GM21447 (cell line): ENCODE measurements around the gene C1orf167.

Experiments
- ATAC-seq: cut with Tn5 transposase; IDR thresholded peaks from one replicate; pipeline ENCODE4 v1.9.1; 2021; ENCODE audit not compliant: unreplicated experiment

The C1orf167 gene

DNA sequence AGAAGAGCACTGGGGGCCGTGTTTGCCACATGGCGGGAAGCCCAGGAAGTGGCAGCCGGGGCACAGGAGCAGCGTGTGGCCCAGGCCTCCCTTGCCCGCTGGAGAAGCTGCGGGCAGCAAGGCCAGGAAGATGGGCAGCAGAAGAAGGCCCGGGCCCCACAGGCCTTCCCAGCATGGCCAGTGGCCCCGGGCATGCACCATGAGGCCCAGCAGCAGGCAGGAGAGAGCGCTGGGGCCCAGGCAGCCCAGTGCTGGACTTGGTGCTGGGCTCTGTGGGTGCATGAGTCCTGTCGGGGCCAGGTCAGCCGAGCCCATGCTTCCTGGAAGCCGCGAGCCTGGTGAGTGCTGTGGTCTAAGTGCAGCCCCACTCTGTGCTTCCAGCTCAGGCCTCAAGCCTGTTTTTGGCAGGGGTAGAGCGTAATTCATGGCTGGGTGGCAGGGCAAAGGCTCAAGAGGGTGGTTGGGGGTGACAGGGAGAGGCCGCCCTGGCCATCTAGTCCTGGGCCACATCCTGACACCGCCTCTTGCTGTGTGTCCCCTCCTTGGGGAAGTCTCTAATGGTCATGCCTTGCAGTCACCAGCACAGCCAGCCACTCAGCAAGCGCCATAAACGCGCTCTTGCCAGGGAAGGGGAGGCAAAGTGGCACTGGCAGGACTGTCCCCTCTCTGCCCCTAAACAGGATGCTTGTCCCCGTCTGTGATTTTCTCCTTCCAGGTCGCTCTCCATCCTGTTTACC, 22.4 kb downstream of the C1orf167 start:
- ATAC-seq = no peak

DNA sequence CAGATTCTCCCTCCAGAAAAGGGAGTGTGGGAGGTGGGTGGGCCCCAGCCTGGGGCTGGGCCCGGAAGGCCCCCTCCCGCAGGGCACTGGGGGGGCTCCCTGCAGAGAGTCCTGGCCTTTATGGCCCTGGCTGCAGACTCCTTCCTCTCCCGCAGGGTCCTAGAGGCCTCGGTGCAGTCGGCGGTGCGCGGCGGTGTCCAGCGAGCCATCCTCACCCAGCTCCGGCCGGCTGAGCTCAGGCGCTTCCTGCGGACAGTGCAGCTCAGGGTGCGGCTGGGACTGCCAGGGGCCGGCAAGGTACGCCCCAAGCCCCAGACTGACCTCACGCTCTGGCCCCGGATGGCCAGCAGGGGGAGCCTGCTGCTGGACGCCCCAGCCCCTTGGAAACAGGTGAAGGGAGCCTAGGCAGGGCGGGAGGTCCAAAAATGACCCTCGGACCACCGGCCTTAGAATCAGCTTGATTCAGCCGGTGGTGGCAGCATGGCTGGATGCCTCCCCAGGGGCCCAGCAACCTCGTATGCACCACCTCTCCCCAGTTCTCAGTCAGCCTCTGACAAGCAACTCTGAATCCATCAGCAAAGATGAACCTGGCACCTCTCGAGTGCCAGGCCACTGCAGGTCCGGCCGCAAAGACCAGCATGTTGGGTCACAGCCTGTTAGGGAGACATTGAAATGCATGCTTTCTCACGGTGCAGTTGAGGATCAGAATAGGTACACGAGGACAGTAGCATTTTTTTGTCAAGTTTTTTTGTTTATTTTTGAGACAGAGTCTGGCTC, 23.2 kb downstream of the C1orf167 start:
- no peak for ATAC-seq

DNA sequence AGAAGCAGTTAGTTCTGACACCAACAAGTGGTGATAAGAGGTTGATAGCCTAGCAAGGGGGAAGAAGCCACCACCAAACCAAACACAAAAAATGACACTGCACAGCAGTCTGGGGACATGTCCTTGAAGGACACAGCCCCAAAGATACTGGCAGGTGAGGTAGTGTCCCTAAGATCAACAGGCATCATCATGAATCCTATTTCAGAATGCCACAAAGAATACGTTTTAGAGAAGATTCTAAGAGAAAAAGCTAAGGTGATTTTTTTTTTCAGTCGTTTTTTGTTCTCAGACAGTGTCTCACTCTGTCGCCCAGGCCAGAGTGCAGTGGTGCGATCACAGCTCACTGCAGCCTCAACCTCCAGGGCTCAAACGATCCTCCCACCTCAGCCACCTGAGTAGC, 24.2 kb downstream of the C1orf167 start:
- no peak for ATAC-seq

DNA sequence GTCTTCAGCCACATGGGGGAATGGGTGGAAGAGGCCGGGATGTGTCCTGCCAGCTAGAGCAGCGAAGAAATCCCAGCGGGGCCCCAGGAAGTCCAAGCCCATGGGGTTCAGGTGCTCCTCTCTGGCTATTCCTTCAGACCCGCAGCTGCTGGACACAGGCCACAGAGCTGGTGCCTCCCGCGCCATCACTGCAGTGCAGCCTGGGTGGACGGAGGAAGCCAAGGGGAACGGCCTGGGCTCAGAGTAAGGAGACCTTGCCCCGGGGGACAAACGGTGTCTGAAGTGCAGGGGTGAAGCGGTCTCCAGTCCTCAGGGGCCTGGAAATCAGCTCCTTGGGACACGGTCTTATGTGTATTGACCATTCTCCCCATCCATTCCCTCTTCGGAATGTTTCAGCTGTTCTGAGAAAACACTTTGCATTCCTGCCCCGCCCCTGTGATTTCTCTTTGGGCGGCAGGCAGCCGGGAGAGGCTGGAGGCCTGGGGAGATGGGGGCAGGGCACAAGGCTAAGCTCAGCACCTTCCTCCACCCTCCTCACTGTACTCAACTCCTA, 25.3 kb downstream of the C1orf167 start:
- ATAC-seq = no peak

DNA sequence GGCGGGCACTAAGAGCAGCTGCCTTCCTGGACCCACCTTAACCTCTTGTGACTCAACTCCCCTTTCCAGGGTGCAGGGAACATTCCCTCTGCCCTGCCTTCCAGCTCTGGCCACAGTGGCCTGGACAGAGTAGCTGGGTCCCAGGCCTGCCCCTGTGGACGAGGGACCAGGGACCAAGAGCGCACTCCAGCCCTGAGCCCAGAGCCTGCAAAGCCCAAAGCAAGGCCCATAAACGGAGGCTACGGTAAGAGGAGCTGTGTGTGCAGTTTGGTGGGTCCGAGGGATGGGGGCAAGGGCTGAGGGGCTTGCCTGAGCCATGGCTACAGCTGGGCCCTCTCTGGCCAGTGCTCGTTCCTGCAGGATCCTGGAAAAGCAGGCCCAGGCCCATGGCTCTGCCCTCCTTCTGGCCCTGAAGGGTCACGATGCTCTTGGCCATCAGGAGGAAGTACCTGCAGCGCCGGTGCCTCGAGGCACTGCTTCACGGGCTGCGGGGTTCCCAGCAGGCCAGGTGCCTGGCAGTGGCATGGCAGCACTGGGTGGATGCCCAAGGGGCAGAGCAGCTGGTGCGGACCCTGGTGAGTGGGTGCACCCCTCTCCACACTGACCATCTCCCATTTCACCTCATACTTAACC, 25.9 kb downstream of the C1orf167 start:
- ATAC-seq = no peak

DNA sequence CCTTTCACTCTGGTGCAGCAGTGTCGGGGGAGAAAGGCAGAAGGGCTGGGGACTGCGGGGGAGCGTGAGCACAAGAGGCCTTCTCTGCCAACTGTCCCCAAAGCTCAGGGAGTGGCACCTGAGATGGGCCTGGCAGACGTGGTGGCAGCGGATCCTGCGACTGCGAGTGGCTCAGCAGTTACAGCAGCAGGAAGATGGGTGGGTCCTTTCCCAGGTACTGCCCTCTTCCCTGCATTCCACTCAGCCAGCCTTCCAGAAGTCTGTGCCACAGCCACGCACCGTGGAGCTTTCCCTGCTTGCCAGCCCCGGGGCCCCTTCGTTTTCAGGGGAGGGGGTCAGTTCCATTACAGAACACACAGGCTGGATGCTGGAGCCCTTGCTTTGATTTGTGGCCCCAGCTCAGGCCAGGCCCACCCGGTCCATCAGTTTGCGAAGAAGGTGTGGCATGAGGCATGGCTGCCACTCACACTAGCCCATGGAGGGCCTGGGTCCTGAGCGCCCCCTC, 26.6 kb downstream of the C1orf167 start:
- ATAC-seq = no peak

DNA sequence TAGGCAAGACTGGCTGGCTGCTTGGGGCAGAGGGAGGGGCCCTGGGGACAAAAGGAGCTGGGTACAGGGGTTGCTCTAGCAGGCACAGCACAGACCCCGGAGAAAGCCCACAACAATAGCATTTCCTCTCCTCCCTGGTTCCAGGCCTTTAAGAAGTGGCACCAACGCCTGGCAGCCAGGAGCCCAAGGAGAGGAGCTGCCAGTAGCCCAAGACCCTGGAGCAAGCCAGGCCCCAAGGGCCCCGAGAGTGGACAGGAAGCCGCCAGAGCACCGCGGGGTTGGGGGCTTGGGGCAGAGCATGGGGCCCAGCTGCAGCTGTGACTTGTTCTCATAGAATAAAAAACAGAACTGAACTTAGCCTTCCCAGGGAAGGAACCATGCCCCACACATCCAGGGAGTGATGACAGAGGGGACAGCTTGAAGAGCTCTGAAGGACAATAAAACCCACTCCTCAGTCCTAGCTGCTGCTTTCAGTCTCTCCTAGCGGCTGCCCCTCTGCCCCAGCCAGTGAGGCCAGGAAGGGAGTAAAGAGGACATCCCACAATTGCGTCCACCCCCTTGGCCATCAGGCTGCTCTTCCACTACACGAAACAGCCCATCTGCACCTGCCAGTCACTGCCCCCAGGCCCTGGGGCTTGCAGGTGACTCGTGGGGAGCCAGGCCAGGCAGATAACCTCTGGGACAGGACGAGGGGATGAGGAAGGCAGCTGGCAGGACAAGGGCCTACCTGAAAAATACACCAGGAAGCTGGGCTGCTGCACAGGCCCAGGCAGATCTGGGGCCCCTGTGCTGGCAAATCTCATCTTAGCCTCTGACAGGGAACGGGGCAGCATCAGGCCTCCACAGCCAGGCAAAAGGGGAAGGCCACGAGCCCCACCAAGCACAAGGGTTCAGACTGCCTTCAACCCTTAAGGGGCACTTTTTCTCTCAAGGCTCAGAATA, 27.4 kb downstream of the C1orf167 start:
- no peak for ATAC-seq

DNA sequence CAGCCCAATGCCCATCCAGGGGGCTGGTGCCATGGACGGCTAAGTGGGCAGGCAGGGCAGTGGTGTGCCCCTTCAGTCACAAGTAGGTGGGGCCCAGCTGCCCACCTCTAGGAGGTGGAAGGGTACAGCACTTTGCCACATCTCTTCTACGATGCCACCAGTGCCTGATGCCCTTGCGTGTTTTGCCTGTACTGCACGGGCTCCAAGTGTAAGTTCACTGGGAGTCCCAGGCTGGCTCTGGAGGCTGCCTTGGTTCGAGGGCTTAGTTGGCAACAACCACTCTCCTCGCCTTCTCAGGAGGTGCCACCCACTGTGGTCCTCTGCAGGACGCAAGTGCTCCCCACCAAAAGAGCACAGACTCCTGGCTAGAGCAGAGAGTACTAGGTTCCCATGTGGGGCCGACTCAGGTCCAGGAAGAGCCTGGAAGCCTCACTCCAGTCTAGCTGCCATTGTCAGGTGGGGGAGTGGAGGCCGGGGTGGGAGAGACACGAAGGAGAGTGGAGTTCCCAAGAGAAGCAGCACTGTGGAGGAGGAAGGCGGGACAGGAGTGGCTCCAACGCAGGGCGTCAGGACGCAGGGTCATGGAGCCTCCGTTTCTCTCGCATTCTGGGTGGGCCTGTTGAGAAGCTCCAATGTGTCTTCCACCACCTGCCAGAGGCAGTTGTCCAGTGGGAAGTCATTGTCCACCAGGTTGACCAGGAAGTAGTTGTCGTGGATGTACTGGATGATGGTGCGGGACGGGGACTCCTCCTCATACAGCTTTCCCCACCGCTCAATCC, 28.3 kb downstream of the C1orf167 start:
- ATAC-seq = no peak

DNA sequence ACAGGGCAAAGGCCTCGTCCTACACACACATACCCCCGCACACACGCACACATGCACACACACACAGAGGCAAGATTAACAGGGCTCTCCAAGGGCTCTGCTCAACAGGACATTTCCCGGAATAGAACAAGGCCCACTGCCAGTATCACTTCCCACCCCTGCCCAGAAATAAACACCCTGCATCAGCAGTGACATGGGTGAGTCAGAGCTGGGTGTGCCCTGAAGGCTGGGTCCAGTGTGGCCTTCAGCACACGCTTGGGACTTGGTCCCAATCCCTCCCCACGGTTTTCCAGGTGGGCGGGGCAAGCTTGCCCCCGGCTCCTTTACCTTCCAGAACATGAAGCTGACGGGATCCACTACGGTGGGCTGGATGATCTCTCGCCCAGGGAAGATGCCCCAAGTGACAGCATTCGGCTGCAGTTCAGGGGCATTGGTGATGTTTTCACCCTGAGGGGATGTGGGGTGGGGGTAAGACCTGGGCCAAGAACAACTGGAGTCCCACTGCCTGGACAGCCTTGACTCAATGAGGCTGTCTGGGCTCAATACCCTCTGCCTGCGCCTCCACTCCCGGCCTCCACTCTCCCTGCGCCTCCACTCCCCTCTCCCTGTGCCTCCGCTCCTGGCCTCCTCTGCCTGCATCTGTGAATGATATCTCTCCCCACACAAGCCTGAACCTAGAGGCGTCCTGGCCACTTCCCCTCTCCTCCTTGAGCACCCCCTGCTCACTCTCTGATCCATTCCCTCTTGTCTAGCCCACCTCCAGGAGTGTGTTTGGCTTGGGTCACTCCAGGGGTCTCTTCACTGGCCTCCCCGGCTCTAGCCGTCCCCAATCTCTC, 29.1 kb downstream of the C1orf167 start:
- no peak for ATAC-seq

DNA sequence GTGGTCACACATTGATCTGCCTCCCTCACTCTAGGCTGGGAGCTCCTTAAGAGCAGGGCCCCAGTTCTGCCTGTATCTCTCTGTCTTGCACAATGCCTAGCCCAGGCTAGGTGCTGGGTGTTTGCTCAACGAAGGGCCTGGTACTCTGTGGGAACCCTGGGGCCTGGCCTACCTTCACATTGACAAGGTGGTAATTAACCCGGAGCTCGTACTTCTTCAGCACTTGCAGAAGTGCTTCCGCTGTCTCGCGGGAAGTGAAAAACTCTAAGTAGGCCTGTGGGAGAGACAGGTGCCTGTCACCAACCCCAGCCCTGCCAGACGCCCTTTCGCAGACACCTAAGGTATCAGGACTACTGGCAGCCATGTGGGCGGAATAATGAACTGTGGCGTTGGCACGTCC, 30.1 kb downstream of the C1orf167 start:
- no peak for ATAC-seq

DNA sequence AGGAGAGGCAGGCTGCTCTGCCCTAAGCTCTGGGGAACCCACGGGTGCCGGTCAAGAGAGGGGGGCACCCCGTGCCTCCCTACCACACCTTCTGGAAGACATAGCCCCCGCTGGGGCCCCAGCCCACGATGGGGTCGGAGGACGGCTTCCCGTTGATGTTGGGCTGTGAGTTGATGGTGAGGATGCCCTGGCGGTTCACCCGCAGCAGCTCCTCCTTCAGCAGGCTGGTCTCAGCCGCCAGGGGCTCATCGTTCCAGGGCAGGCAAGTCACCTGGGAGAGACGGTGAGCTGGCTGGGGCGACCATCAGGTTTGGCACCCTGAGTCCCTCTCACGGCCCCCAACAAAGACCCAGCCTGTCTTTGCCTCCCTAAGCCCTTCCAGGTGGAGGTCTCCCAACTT, 31.8 kb downstream of the C1orf167 start:
- no peak for ATAC-seq

DNA sequence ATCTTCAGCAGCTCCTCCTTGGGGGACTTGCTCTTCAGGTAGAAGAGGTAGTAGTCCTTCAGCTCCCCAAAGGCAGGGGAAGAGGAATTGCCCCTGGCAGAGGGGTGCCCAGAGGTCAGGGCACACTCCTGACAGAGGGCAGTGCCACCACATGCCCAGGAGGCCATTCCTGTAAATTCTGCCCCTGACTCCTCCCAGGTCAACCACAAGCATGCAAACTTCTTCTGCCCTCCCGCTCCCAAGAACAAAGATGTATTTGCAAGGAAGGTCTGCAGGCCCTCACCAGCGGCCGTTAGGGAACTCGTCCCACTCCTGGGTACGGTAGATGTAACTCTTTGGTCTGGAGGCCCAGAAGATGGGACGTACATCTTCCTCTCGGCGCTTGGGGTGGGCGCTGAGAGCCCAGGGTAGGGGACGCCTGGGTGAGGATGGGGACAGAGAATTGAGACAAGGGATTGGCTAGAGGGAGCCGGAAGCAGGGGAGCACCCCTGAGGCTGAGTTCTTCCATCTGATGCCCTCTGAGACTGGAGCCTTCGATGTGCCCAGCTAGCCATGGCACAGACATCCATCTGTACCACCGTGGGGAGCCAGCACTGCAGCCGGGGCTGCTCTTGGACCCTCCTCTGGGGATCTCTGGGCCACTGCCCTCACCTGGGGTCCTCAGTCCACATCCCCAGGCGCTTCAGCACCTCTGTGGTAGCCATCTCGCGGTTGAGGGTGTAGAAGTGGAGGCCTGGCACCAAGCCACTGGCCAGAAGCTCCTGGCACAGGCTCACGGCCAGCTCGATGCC, 32.6 kb downstream of the C1orf167 start:
- no peak for ATAC-seq

DNA sequence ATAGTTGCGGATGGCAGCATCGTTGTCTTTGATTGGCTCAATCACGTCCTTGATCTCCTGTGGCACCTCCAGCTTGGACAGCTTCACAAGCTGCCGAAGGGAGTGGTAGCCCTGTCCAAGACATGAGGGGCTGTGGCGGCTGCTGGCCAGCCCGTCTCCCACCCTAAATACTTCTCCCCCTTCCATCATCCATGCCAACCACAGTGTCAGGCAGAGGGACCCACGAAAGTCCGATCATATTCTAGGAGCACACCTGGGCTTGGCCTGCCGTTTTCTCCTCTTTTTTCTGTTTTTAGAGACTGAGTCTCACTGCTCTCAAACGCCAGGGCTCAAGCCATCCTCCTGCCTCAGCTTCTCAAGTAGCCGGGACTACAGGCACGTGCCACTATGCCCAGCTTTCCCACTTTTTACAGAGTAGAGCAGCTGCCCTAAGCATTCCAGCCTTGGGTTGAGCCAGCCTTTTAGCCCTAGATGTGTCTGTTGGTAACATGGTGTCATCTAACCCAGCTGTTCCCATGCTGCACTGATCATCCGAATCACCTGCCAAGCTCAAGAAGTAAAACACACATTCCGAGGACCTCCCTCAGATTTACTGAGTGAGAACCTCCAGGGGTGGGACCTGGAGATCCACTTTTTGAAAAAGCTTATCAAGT, 33.4 kb downstream of the C1orf167 start:
- no peak for ATAC-seq

DNA sequence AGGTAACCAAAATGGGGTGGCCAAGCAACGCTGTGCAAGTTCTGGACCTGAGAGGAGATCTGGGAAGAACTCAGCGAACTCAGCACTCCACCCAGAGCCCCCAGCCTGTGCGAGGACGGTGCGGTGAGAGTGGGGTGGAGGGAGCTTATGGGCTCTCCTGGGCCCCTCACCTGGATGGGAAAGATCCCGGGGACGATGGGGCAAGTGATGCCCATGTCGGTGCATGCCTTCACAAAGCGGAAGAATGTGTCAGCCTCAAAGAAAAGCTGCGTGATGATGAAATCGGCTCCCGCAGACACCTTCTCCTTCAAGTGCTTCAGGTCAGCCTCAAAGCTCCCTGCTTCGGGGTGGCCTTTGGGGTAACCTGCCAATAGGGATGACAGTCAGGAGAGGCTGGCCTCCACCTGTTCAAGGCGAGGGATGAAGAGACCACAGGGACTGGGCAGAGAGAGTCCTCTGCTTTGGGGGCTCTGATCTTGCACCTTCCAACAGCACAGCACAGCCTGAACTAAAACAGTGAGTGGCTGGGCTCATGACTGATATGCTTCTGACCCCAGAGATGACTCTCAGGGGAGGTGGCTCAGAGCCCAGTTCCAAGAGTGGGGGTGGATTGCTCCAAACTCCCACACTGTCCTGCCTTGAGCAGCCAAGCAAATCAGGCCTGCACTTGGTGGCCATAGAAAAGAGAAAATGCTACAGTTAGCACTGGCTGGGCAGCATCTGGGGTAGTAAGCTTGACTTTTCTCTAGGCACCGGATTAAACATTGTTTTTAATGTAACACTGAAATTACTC, 34.2 kb downstream of the C1orf167 start:
- no peak for ATAC-seq

DNA sequence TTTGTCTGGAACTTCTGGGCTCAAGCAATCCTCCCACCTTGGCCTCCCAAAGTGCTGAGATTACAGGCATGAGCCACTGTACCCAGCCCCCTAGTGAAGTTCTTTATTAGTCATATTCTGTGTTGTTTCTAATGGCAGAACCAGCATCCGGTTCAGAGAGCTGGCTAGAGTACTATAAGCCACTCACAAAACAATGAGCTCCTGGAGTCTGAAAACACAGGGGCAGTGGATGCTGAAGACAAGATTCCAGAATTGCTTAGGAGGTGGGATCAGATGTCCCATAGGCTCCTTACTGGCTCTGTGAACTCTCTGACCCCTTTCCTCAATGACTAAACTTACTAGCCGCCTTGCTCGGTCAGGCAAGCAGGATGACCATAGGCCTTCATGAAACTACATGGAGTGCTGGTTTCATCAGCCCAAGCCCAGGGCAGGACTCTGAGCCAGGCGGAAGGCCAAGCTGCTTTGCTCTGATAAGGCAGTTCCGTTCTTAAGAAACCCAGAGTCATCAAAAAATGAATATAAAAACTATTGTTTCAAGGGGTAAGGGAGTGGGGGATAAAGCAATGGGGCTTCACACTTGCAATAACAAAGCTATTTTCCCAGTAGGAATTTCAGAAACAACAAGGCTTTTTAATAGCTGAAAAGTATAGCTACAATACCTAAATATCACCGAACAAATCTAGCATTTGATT, 35.7 kb downstream of the C1orf167 start:
- ATAC-seq = no peak

DNA sequence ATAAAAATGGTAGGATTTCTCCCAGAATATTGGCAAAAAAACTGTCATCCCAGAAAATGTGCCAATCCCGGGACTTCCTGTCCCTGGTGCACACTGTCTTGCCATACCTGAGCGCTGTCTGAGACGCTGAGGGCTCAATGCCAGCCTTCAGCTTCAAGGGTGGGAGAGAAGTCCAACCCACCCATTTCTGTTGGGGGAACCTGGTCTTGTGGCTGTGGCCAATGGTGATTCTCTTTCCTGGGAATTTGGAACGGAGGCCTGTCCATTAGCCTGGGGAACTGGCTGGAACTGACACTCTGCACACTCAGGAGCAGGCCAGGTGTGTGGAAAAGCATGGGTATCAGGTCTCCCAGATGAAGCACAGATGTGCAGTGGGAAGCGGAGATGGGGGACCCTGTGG, 37.1 kb downstream of the C1orf167 start:
- no peak for ATAC-seq
